CD4-positive, alpha-beta memory T cell (primary cell): ENCODE measurements around the gene HES1. TPM values are rescaled to one million over a fixed set of nuclear protein-coding genes. Genes with fewer than 3 reads are reported as not detected.
"Not testable (repeated sequence)": the region's sequence is repeated elsewhere in the genome, so short reads cannot be mapped to it uniquely, and the experiment has no call there.

ENCODE experiments used
- CTCF ChIA-PET: fragments of 350-600 bp; sonication (Branson Sonifier 250); formaldehyde crosslinking; loops from one replicate; lab custom pipeline; 2021; ENCODE audit warnings: inconsistent platforms; ENCODE audit not compliant: partially characterized antibody; lab: Charles Lee
- POLR2A ChIA-PET: fragments of 350-600 bp; sonication (Branson Sonifier 250); formaldehyde crosslinking; loops from one replicate; lab custom pipeline; 2021; ENCODE audit not compliant: partially characterized antibody; lab: Charles Lee
- DNase-seq, 5 donors: peaks; one replicate each; pipeline versions ENCODE4 v3.0.0 to v3.0.0-alpha.2; 2020 to 2022; ENCODE audit warnings: mixed read lengths in 1 of 5
- H3K27ac ChIP-seq: one replicate; pipeline ENCODE4 v1.7.0; 2013; ENCODE audit warnings: low read depth, low read length
- H3K27me3 ChIP-seq: 2 replicates; pipeline ENCODE4 v1.7.0; 2013; ENCODE audit warnings: mild to moderate bottlenecking, low read length, moderate library complexity; ENCODE audit not compliant: insufficient read depth
- H3K36me3 ChIP-seq: 2 replicates; pipeline ENCODE4 v1.7.0; 2013; ENCODE audit warnings: mild to moderate bottlenecking, low read length, moderate library complexity; ENCODE audit not compliant: insufficient read depth
- H3K4me1 ChIP-seq: 2 replicates; pipeline ENCODE4 v1.7.0; 2013; ENCODE audit warnings: mild to moderate bottlenecking, low read length, moderate library complexity; ENCODE audit not compliant: insufficient read depth
- H3K4me3 ChIP-seq, 2 donors: one replicate each; pipeline ENCODE4 v1.7.0; 2013; ENCODE audit warnings: low read length in 2 of 2, mild to moderate bottlenecking in 1 of 2
- H3K9me3 ChIP-seq, 2 donors: one replicate each; pipeline ENCODE4 v1.7.0; 2013; ENCODE audit warnings: low read length in 2 of 2, control low read depth in 1 of 2; ENCODE audit not compliant: control insufficient read depth in 1 of 2
- H3K27ac Mint-ChIP-seq, 7 donors: one replicate each; pipeline ENCODE4 v1.8.0; 2020 to 2021; ENCODE audit warnings: mixed read lengths in 7 of 7, mild to moderate bottlenecking in 6 of 7, inconsistent platforms in 3 of 7, moderate library complexity in 3 of 7
- H3K27me3 Mint-ChIP-seq, 2 donors: one replicate each; pipeline ENCODE4 v1.8.0; 2020 to 2021; ENCODE audit warnings: mixed read lengths in 2 of 2
- H3K36me3 Mint-ChIP-seq, 2 donors: one replicate each; pipeline ENCODE4 v1.8.0; 2020 to 2021; ENCODE audit warnings: mixed read lengths in 2 of 2, inconsistent platforms in 1 of 2, mild to moderate bottlenecking in 1 of 2
- H3K4me1 Mint-ChIP-seq, 4 donors: one replicate each; pipeline ENCODE4 v1.8.0; 2020 to 2021; ENCODE audit warnings: mixed read lengths in 4 of 4, mild to moderate bottlenecking in 1 of 4
- H3K4me3 Mint-ChIP-seq, 8 donors: one replicate each; pipeline ENCODE4 v1.8.0; 2020 to 2021; ENCODE audit warnings: mixed read lengths in 8 of 8, mild to moderate bottlenecking in 7 of 8, moderate library complexity in 6 of 8, inconsistent platforms in 3 of 8
- H3K9me3 Mint-ChIP-seq, 8 donors: one replicate each; pipeline ENCODE4 v1.8.0; 2020 to 2021; ENCODE audit warnings: mixed read lengths in 8 of 8, mild to moderate bottlenecking in 5 of 8, inconsistent platforms in 3 of 8, moderate library complexity in 1 of 8
- intact Hi-C: fragments of 100-400 bp; cut with micrococcal nuclease; formaldehyde crosslinking; loops from one replicate; pipeline ENCODE4 v1.15.1; 2023
- polyA plus RNA-seq, 2 donors: library from polyadenylated mRNA; unstranded; fragments of 300-500 nt; fragmentation: Illumina TruSeq; gene quantifications; one replicate each; pipeline ENCODE4 v1.2.3, GENCODE V29; 2021
- total RNA-seq, 2 experiments: library from RNA; stranded (reverse); gene quantifications; one replicate each; pipeline ENCODE4 v1.2.3, GENCODE V29; 2021

Gene HES1
- total and polyA plus RNA-seq, 4 experiments from 2014 or later, result 0.11 to 0.50 TPM; not detected in 2

DNA sequence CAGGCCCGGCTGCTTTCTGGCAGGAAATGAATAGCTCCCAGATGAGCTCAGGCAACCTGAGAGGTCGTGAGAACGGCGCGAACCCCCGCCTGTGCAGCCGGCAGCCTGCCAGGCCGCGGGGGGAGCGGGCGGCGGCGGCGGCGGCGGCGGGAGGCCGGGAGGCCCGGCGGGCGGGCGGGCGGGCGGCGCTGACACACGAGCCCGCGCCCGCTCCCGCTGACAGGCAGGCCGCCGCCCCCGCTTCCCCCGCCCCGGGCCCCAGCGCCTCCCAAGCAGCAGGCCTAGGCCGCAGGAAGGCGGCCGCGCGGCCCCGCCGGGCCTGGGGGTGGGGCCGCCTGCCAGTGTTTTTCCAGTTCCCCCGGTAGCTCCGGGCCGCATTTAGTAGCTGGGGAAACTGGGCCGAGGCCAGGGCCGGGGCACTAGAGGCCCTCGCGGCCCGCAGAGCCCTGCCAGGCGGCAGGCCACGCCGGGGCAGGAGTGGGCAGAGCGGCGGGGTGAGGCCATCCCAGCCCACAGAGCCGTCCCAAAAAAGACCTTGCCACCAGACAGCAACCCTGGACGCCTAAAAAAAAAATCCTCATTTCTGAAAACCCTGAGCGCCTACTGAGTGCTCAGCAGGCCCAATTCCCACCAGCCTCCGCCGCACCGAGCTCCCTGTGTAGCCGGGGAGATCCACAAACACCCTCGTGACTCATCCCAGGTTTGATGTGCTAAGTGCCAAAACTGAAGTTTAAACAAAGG, 5.6 kb downstream of the HES1 start:
- peak in 4 of 5 donors; percentile 41 to 60 (median 50) for DNase-seq
- H3K27ac ChIP-seq, result no peak overlapping the region
- peaks cover 24 to 28% of the 10 kb centered on the region in 2 donors for H3K27me3 Mint-ChIP-seq

DNA sequence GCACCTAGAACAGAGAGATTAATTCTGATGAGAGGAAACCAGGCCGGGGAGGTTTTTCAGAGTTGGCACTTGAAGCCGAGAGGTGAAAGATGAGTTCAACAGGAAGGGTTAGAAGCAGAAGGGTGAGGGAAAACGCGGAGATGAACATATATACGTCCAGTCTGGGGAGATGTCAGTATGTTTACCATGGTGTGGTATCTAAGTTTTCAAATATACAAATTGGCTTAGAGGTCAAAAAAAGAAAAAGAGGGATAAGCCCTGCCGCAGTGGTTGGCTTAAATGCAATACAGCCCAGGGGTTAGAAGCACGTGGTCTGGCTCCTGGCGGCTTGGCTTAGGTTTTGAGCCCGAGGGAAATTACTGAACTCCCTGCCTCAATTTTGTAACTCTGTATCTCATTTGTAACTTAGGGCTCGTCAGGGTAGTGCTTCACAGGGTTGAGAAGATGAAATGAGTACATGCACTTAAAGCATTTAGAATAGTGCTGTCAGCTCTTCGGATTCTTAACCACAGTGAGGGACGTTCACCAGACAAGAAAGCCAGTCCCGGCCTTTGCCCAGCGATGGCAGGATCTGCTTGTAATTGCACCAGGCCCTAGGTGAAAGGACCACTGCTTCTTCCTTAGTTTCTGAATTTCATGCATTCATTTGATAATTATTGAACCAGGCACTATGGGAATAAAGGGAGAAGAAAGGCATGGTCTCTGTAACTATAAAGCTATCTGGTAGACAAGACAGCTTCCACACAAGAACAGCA, 6.4 kb downstream of the HES1 start:
- H3K4me3 Mint-ChIP-seq, result peak overlapping the region; percentile 4 to 79 (median 75)
- no peak overlapping the region for H3K27ac ChIP-seq
- CTCF ChIA-PET, result interaction anchor here (1.6 kb wide), 1 partner anchor 174 kb away, joined by 3 read pairs; no protein-coding TSS in a partner anchor
- H3K4me1 Mint-ChIP-seq, result peaks cover 6 to 26% (median 11%) of the 10 kb centered on the region in 4 donors
- H3K36me3 Mint-ChIP-seq, result no peaks in the 10 kb centered on the region
- no peak for DNase-seq
- H3K4me3 ChIP-seq, result peak overlapping the region; percentile 12 to 24
- peaks cover 20 to 23% of the 10 kb centered on the region in 2 donors for H3K27me3 Mint-ChIP-seq
- peaks cover 21% of the 10 kb centered on the region for H3K4me1 ChIP-seq
- H3K9me3 Mint-ChIP-seq, result no peaks in the 10 kb centered on the region
- peak overlapping the region in 3 of 7 donors; percentile 29 to 88 (median 43) for H3K27ac Mint-ChIP-seq
- no peaks in the 10 kb centered on the region for H3K36me3 ChIP-seq
- no peaks in the 10 kb centered on the region for H3K9me3 ChIP-seq
- intact Hi-C loops, result no loop called here
- peaks cover 5% of the 10 kb centered on the region for H3K27me3 ChIP-seq
- POLR2A ChIA-PET, result no interaction called here

More for the DNA sequence above, 5.6 kb downstream of the HES1 start:
- no peaks in the 10 kb centered on the region for H3K9me3 ChIP-seq
- peaks cover 11 to 34% (median 19%) of the 10 kb centered on the region in 4 donors for H3K4me1 Mint-ChIP-seq
- H3K4me3 ChIP-seq, result peak overlapping the region; percentile 12 to 24
- POLR2A ChIA-PET, result no interaction called here
- H3K36me3 Mint-ChIP-seq, result no peaks in the 10 kb centered on the region
- peaks cover 28% of the 10 kb centered on the region for H3K4me1 ChIP-seq
- CTCF ChIA-PET, result interaction anchor here (0.7 to 1.6 kb wide), 2 partner anchors 175 kb away, joined by 3 read pairs; no protein-coding TSS in a partner anchor
- H3K36me3 ChIP-seq, result no peaks in the 10 kb centered on the region
- H3K27me3 ChIP-seq, result peaks cover 11% of the 10 kb centered on the region
- intact Hi-C loops, result no loop called here
- peak overlapping the region in 4 of 7 donors; percentile 29 to 88 (median 54) for H3K27ac Mint-ChIP-seq
- H3K4me3 Mint-ChIP-seq, result peak overlapping the region; percentile 4 to 79 (median 75)
- no peaks in the 10 kb centered on the region for H3K9me3 Mint-ChIP-seq

DNA sequence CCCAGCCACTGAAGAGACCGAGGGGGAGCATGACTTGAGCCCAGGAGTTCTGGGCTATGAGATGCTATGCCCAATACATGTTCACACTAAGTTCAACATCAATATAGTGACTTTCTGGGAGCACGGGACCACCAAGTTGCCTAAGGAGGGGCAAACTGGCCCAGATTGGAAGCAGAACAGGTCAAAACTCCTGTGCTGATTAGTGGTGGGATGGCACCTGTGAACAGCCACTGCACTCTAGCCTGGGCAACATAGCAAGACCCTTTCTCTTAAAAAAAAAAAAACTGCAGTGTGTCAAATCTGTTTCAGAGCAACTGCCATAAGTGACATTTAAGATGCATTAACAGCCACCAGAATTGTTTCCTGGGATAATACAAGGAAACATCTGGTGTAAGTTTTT, 9.8 kb downstream of the HES1 start:
- Mint-ChIP-seq H3K4me1 (peaks cover 2 to 9% (median 6%) of the 10 kb centered on the region in 4 donors), H3K27ac (no peak overlapping the region), H3K27me3 (peaks cover 14 to 25% of the 10 kb centered on the region in 2 donors), H3K9me3 (peaks cover 0 to 5% (median 0%) of the 10 kb centered on the region in 8 donors), H3K36me3 (no peaks in the 10 kb centered on the region), H3K4me3 (no peak overlapping the region)
- H3K27me3 ChIP-seq, result no peaks in the 10 kb centered on the region
- H3K36me3 ChIP-seq, result no peaks in the 10 kb centered on the region
- no peak overlapping the region for H3K4me3 ChIP-seq
- no peak overlapping the region for H3K27ac ChIP-seq
- no peak for DNase-seq
- intact Hi-C loops, result no loop called here
- peaks cover 13% of the 10 kb centered on the region for H3K4me1 ChIP-seq
- H3K9me3 ChIP-seq, result no peaks in the 10 kb centered on the region
- POLR2A ChIA-PET, result no interaction called here
- CTCF ChIA-PET, result no interaction called here

DNA sequence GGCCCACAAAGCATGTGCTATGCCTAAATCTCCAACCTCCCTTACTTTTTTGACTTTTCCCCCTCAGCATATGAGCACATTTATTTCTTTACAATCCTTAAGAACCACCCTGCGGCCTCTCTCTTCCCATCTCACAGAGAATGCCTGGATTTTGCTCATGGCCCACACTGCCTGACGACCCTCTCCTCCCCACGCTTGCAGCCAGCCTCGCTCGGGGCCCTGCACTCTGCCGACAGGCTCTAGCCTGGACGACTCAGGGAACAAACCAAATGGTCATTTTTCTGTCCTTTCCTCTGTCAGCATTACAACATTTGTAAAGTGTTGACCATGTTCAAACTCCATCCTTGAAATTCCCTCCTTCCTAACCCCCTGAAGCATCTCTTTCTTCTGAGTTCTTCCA, 11.7 kb downstream of the HES1 start:
- intact Hi-C loops, result no loop called here
- H3K4me1 Mint-ChIP-seq, result no peaks in the 10 kb centered on the region
- CTCF ChIA-PET, result no interaction called here
- no peaks in the 10 kb centered on the region for H3K36me3 ChIP-seq
- peaks cover 11 to 30% of the 10 kb centered on the region in 2 donors for H3K27me3 Mint-ChIP-seq
- no peaks in the 10 kb centered on the region for H3K4me1 ChIP-seq
- no peak overlapping the region for H3K27ac Mint-ChIP-seq
- no peaks in the 10 kb centered on the region for H3K9me3 ChIP-seq
- H3K36me3 Mint-ChIP-seq, result no peaks in the 10 kb centered on the region
- DNase-seq, result no peak
- no peak overlapping the region for H3K27ac ChIP-seq
- peaks cover 0 to 5% (median 0%) of the 10 kb centered on the region in 8 donors for H3K9me3 Mint-ChIP-seq
- no peaks in the 10 kb centered on the region for H3K27me3 ChIP-seq
- no peak overlapping the region for H3K4me3 Mint-ChIP-seq
- no peak overlapping the region for H3K4me3 ChIP-seq
- POLR2A ChIA-PET, result no interaction called here

DNA sequence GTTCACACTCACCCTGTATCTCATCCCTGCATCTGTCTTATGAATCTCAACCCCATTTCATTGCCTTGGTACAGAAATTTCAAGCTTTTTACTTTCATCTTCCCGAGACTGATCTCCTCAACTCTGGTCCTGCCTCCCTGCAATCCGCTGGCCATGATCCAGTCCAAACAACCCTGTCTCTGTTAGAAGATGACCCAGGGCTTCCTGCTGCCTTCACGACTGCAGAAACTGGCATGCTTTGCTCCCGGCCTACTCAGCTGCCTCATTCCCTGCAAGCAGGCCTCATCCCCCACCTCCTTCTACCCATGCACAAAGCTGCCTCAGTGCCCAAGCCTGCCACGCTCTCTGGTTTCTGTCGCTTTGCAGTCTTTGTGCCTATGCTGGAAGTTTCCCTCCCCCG, 12.4 kb downstream of the HES1 start:
- Histone ChIP-seq H3K36me3 (no peaks in the 10 kb centered on the region), H3K27ac (no peak overlapping the region), H3K9me3 (no peaks in the 10 kb centered on the region), H3K27me3 (no peaks in the 10 kb centered on the region), H3K4me1 (no peaks in the 10 kb centered on the region), H3K4me3 (no peak overlapping the region)
- CTCF ChIA-PET, result no interaction called here
- intact Hi-C loops, result no loop called here
- H3K27ac Mint-ChIP-seq, result no peak overlapping the region
- H3K4me1 Mint-ChIP-seq, result peaks cover 0 to 1% (median 0%) of the 10 kb centered on the region in 4 donors
- POLR2A ChIA-PET, result no interaction called here
- peaks cover 0 to 5% (median 0%) of the 10 kb centered on the region in 8 donors for H3K9me3 Mint-ChIP-seq
- H3K36me3 Mint-ChIP-seq, result no peaks in the 10 kb centered on the region
- peaks cover 14 to 33% of the 10 kb centered on the region in 2 donors for H3K27me3 Mint-ChIP-seq
- DNase-seq, result no peak
- no peak overlapping the region for H3K4me3 Mint-ChIP-seq

DNA sequence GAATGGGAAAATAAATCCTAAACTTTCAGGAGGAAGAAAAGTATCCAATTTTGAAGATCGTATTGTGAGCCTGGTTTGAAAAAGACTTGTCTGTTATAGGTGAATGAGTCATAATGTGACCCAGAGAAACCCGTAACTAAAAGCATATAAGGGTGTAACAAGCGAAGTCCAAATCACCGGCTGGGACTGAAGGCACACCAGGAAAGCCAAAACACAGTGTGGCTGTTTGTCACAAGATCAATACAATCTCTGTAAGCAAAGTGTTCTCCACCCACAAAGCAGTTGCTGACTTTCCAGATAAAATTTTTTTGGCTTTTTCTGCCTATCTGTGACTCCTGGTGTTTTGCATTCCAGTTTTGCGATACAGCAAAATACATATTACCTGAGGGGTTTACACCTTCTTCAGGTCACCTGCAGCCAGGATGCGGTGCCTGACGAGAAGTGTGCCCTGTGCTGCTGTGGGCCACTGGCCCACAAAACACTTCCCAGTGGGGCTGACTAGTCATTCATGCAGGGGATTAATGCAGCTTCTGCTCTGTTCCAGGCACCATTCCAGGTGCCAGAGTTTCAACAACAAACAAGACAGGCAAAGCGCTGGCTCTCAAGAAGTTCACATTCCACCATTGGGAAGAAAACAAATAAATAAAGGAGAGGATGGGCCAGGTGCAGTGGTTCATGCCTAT, 14.4 kb downstream of the HES1 start:
- no peaks in the 10 kb centered on the region for H3K4me1 ChIP-seq
- peaks cover 0 to 1% (median 0%) of the 10 kb centered on the region in 4 donors for H3K4me1 Mint-ChIP-seq
- ChIA-PET CTCF (no interaction called here), POLR2A (no interaction called here)
- no peak overlapping the region for H3K4me3 ChIP-seq
- peaks cover 0 to 11% (median 4%) of the 10 kb centered on the region in 8 donors for H3K9me3 Mint-ChIP-seq
- no peaks in the 10 kb centered on the region for H3K9me3 ChIP-seq
- no peaks in the 10 kb centered on the region for H3K36me3 ChIP-seq
- DNase-seq, result no peak
- H3K27me3 Mint-ChIP-seq, result peaks cover 16 to 33% of the 10 kb centered on the region in 2 donors
- no peak overlapping the region for H3K27ac ChIP-seq
- H3K27ac Mint-ChIP-seq, result no peak overlapping the region
- H3K27me3 ChIP-seq, result peaks cover 5% of the 10 kb centered on the region
- no peak overlapping the region for H3K4me3 Mint-ChIP-seq
- peaks cover 0 to 6% of the 10 kb centered on the region in 2 donors for H3K36me3 Mint-ChIP-seq
- intact Hi-C loops, result no loop called here

DNA sequence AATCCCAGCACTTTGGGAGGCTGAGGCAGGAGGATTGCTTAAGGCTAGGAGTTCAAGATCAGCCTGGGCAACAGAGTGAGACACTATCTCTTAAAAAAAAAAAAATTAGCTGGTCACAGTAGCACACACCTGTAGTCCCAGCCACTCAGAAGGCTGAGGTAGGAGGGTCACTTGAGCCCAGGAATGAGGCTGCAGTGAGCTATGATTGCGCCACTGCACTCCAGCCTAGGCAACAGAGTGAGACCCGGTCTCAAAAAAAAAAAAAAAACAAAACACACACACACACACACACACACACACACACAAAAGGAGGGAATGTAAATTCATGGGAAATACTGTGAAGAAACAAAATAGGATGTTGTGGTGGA, 15.0 kb downstream of the HES1 start:
- POLR2A ChIA-PET, H3K36me3 ChIP-seq, H3K27ac Mint-ChIP-seq, intact Hi-C loops, H3K27me3 ChIP-seq, CTCF ChIA-PET, DNase-seq, H3K9me3 ChIP-seq, H3K36me3 Mint-ChIP-seq, H3K4me1 ChIP-seq, H3K4me3 ChIP-seq, H3K4me1 Mint-ChIP-seq, H3K4me3 Mint-ChIP-seq, H3K27ac ChIP-seq: not testable (repeated sequence)
- peaks cover 14 to 31% of the 10 kb centered on the region in 2 donors for H3K27me3 Mint-ChIP-seq
- H3K9me3 Mint-ChIP-seq, result peaks cover 0 to 11% (median 4%) of the 10 kb centered on the region in 8 donors
